Measurements from ENCODE around the gene MLXIP. TPM values are rescaled to one million over a fixed set of nuclear protein-coding genes. Genes with fewer than 3 reads are reported as not detected.

The MLXIP gene
- total and polyA plus RNA-seq, 2 of the 13 experiments (the other 11 are each of a cell fraction or from before 2014, with no cell fraction given): 5.3 to 6.7 TPM

DNA sequence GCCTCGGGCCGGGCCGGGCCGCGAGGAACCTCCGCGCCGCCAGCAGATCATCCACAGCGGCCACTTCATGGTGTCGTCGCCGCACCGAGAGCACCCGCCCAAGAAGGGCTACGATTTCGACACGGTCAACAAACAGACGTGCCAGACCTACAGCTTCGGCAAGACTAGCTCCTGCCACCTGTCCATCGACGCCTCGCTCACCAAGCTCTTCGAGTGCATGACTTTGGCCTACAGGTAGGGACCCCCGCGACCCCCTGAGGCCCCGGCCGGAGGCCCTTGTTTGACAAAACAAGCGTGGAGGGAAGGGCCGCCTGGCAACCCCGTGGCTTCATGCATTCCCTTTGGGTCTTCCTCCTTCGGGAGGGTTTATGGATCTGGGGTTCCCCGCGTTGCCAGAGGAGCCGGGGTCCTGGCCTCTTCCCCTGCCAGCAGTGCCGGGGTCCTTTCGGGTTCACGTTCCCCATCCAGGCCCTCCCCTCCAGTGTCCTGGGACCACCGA is 526 bp downstream of the MLXIP start (continued):
- TF ChIP-seq ZNF331 (CRISPR knock-in tag; IDR thresholded peaks at IDR 0.05) (peak; percentile 80; the same call in 1 of the 2 replicates), ZNF768 (CRISPR knock-in tag; IDR thresholded peaks at IDR 0.05) (peak; percentile 62; the same call in 1 of the 2 replicates), GTF3A (CRISPR knock-in tag; conservative IDR thresholded peaks at IDR 0.05) (no peak), ZFY (CRISPR knock-in tag; IDR thresholded peaks at IDR 0.05) (no peak), RFX5 (IDR thresholded peaks at IDR 0.05; ENCODE audit: low read depth, low read length) (no peak), SALL1 (CRISPR knock-in tag; IDR thresholded peaks at IDR 0.05) (peak; percentile 84), CHD4 (IDR thresholded peaks at IDR 0.05; ENCODE audit: borderline replicate concordance, low read length) (no peak), ZNF431 (CRISPR knock-in tag; IDR thresholded peaks at IDR 0.05; ENCODE audit: borderline replicate concordance, low read depth) (peak; percentile 58), ZMYM4 (CRISPR knock-in tag; IDR thresholded peaks at IDR 0.05) (no peak), CAMTA2 (CRISPR knock-in tag; IDR thresholded peaks at IDR 0.05; ENCODE audit: borderline replicate concordance) (0 out of 2 replicates have a peak, but pooled peaks have one; percentile 40), ZKSCAN5 (CRISPR knock-in tag; IDR thresholded peaks at IDR 0.05) (no peak), ATF7 (IDR thresholded peaks at IDR 0.05) (no peak), ATF7 (CRISPR knock-in tag; IDR thresholded peaks at IDR 0.05) (no peak)
- TF ChIP-seq, protein P1, sequence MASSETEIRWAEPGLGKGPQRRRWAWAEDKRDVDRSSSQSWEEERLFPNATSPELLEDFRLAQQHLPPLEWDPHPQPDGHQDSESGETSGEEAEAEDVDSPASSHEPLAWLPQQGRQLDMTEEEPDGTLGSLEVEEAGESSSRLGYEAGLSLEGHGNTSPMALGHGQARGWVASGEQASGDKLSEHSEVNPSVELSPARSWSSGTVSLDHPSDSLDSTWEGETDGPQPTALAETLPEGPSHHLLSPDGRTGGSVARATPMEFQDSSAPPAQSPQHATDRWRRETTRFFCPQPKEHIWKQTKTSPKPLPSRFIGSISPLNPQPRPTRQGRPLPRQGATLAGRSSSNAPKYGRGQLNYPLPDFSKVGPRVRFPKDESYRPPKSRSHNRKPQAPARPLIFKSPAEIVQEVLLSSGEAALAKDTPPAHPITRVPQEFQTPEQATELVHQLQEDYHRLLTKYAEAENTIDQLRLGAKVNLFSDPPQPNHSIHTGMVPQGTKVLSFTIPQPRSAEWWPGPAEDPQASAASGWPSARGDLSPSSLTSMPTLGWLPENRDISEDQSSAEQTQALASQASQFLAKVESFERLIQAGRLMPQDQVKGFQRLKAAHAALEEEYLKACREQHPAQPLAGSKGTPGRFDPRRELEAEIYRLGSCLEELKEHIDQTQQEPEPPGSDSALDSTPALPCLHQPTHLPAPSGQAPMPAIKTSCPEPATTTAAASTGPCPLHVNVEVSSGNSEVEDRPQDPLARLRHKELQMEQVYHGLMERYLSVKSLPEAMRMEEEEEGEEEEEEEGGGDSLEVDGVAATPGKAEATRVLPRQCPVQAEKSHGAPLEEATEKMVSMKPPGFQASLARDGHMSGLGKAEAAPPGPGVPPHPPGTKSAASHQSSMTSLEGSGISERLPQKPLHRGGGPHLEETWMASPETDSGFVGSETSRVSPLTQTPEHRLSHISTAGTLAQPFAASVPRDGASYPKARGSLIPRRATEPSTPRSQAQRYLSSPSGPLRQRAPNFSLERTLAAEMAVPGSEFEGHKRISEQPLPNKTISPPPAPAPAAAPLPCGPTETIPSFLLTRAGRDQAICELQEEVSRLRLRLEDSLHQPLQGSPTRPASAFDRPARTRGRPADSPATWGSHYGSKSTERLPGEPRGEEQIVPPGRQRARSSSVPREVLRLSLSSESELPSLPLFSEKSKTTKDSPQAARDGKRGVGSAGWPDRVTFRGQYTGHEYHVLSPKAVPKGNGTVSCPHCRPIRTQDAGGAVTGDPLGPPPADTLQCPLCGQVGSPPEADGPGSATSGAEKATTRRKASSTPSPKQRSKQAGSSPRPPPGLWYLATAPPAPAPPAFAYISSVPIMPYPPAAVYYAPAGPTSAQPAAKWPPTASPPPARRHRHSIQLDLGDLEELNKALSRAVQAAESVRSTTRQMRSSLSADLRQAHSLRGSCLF (CRISPR knock-in tag; IDR thresholded peaks at IDR 0.05; ENCODE audit: borderline replicate concordance): no peak
- TF ChIP-seq, protein P2, sequence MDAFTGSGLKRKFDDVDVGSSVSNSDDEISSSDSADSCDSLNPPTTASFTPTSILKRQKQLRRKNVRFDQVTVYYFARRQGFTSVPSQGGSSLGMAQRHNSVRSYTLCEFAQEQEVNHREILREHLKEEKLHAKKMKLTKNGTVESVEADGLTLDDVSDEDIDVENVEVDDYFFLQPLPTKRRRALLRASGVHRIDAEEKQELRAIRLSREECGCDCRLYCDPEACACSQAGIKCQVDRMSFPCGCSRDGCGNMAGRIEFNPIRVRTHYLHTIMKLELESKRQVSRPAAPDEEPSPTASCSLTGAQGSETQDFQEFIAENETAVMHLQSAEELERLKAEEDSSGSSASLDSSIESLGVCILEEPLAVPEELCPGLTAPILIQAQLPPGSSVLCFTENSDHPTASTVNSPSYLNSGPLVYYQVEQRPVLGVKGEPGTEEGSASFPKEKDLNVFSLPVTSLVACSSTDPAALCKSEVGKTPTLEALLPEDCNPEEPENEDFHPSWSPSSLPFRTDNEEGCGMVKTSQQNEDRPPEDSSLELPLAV (CRISPR knock-in tag; conservative IDR thresholded peaks at IDR 0.05; ENCODE audit: low read depth): peak; percentile 81; the same call in 1 of the 2 replicates
- TF ChIP-seq, protein P3, sequence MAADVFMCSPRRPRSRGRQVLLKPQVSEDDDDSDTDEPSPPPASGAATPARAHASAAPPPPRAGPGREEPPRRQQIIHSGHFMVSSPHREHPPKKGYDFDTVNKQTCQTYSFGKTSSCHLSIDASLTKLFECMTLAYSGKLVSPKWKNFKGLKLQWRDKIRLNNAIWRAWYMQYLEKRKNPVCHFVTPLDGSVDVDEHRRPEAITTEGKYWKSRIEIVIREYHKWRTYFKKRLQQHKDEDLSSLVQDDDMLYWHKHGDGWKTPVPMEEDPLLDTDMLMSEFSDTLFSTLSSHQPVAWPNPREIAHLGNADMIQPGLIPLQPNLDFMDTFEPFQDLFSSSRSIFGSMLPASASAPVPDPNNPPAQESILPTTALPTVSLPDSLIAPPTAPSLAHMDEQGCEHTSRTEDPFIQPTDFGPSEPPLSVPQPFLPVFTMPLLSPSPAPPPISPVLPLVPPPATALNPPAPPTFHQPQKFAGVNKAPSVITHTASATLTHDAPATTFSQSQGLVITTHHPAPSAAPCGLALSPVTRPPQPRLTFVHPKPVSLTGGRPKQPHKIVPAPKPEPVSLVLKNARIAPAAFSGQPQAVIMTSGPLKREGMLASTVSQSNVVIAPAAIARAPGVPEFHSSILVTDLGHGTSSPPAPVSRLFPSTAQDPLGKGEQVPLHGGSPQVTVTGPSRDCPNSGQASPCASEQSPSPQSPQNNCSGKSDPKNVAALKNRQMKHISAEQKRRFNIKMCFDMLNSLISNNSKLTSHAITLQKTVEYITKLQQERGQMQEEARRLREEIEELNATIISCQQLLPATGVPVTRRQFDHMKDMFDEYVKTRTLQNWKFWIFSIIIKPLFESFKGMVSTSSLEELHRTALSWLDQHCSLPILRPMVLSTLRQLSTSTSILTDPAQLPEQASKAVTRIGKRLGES (CRISPR knock-in tag; IDR thresholded peaks at IDR 0.05; ENCODE audit: borderline replicate concordance): 0 out of 2 replicates have a peak, but pooled peaks have one; percentile 37
- TF ChIP-seq, protein P4, sequence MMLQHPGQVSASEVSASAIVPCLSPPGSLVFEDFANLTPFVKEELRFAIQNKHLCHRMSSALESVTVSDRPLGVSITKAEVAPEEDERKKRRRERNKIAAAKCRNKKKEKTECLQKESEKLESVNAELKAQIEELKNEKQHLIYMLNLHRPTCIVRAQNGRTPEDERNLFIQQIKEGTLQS (CRISPR knock-in tag; IDR thresholded peaks at IDR 0.05): 0 out of 2 replicates have a peak, but pooled peaks have one; percentile 26
- TF ChIP-seq, protein P5, sequence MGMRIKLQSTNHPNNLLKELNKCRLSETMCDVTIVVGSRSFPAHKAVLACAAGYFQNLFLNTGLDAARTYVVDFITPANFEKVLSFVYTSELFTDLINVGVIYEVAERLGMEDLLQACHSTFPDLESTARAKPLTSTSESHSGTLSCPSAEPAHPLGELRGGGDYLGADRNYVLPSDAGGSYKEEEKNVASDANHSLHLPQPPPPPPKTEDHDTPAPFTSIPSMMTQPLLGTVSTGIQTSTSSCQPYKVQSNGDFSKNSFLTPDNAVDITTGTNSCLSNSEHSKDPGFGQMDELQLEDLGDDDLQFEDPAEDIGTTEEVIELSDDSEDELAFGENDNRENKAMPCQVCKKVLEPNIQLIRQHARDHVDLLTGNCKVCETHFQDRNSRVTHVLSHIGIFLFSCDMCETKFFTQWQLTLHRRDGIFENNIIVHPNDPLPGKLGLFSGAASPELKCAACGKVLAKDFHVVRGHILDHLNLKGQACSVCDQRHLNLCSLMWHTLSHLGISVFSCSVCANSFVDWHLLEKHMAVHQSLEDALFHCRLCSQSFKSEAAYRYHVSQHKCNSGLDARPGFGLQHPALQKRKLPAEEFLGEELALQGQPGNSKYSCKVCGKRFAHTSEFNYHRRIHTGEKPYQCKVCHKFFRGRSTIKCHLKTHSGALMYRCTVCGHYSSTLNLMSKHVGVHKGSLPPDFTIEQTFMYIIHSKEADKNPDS (CRISPR knock-in tag; IDR thresholded peaks at IDR 0.05): no peak
